PC-3 (cell line): ENCODE data around the gene TEX36. TPM values are rescaled to one million over a fixed set of nuclear protein-coding genes. Genes with fewer than 3 reads are reported as not detected.

Experiments
- ATAC-seq: fragments of 200-7000 bp; cut with Tn5 transposase; 2 replicates; pipeline ENCODE4 v1.9.1; 2020; ENCODE audit warnings: mild to moderate bottlenecking, moderate library complexity
- BruUV-seq: library from RNA; stranded (reverse); fragments of 400-500 nt; replicated peaks from 2 replicates; lab custom pipeline; 2021; lab: Mats Ljungman, UMichigan
- CTCF ChIA-PET: fragments of 300-600 bp; sonication (Branson Sonifier 250); formaldehyde crosslinking; loops from one replicate; lab custom pipeline; 2022; ENCODE audit warnings: antibody characterized with exemption; lab: Charles Lee
- POLR2A ChIA-PET: fragments of 300-600 bp; sonication (Branson Sonifier 250); formaldehyde crosslinking; loops from one replicate; lab custom pipeline; 2022; ENCODE audit warnings: antibody characterized with exemption; ENCODE audit not compliant: unreplicated experiment; lab: Charles Lee
- DNase-seq: peaks from one replicate; pipeline ENCODE4 v3.0.0-alpha.2; 2015
- H2AFZ ChIP-seq: fragments of 300-600 bp; sonication (generic); 2 replicates; pipeline ENCODE4 v1.6.0; 2016; ENCODE audit warnings: antibody characterized with exemption, low read length
- H3F3A ChIP-seq: fragments of 300-600 bp; sonication (generic); one replicate; pipeline ENCODE4 v1.6.0; 2017; ENCODE audit warnings: antibody characterized with exemption, low read length, control low read depth, mild to moderate bottlenecking; ENCODE audit not compliant: unreplicated experiment
- H3K27ac ChIP-seq: fragments of 300-600 bp; sonication (generic); 2 replicates; pipeline ENCODE4 v1.5.1; 2016; ENCODE audit warnings: mild to moderate bottlenecking, low read length
- H3K27me3 ChIP-seq: fragments of 300-600 bp; sonication (generic); 2 replicates; pipeline ENCODE4 v1.6.1; 2016; ENCODE audit warnings: low read length, mixed read lengths
- H3K36me3 ChIP-seq: fragments of 300-600 bp; sonication (generic); 2 replicates; pipeline ENCODE4 v1.6.1; 2016; ENCODE audit warnings: low read depth, mixed run types, low read length, mixed read lengths
- H3K4me1 ChIP-seq: fragments of 300-600 bp; sonication (generic); 2 replicates; pipeline ENCODE4 v1.5.1; 2016; ENCODE audit warnings: low read length; ENCODE audit not compliant: insufficient read depth
- H3K4me2 ChIP-seq: fragments of 300-600 bp; sonication (generic); 2 replicates; pipeline ENCODE4 v1.6.0; 2016; ENCODE audit warnings: low read length
- H3K4me3 ChIP-seq: fragments of 300-600 bp; sonication (generic); 2 replicates; pipeline ENCODE4 v1.5.1; 2016; ENCODE audit warnings: mild to moderate bottlenecking, low read length, mixed read lengths
- H3K79me2 ChIP-seq: fragments of 300-600 bp; sonication (generic); 2 replicates; pipeline ENCODE4 v1.6.1; 2017; ENCODE audit warnings: low read length, mixed read lengths
- H3K9ac ChIP-seq: fragments of 300-600 bp; sonication (generic); 2 replicates; pipeline ENCODE4 v1.6.0; 2016; ENCODE audit warnings: mild to moderate bottlenecking, low read length
- H3K9me2 ChIP-seq: fragments of 300-600 bp; sonication (generic); replicated peaks from 2 replicates; pipeline ENCODE4 v1.6.1; 2016; ENCODE audit warnings: mixed run types, low read length, mixed read lengths
- H3K9me3 ChIP-seq: fragments of 300-600 bp; sonication (generic); 2 replicates; pipeline ENCODE4 v1.6.1; 2016; ENCODE audit warnings: low read length, mixed read lengths
- H4K20me1 ChIP-seq: fragments of 300-600 bp; sonication (generic); 2 replicates; pipeline ENCODE4 v1.6.1; 2016; ENCODE audit warnings: low read length, mixed read lengths
- EZH2 ChIP-seq: fragments of 300-600 bp; sonication (generic); IDR thresholded peaks from one replicate; pipeline ENCODE4 v1.6.1; 2017; ENCODE audit warnings: antibody characterized with exemption, mild to moderate bottlenecking, low read length; ENCODE audit not compliant: unreplicated experiment
- EZH2phosphoT487 ChIP-seq: fragments of 300-600 bp; sonication (generic); IDR thresholded peaks from 2 replicates; pipeline ENCODE4 v1.6.1; 2018; ENCODE audit warnings: mild to moderate bottlenecking, antibody characterized with exemption, low read length, borderline replicate concordance
- intact Hi-C: fragments of 100-400 bp; cut with micrococcal nuclease; formaldehyde crosslinking; loops from 2 replicates; pipeline ENCODE4 v1.9.0; 2023
- total RNA-seq: library from RNA; depleted of rRNA; stranded (reverse); fragments of >200 nt; gene quantifications from 2 replicates; pipeline ENCODE4 v1.2.3, GENCODE V29; 2014; rRNA removed
- TF ChIP-seq, protein P1 (sequence below): fragments of 300-600 bp; sonication (generic); conservative IDR thresholded peaks from 2 replicates; pipeline ENCODE4 v1.5.1; 2017; ENCODE audit warnings: antibody characterized with exemption, low read depth, mild to moderate bottlenecking, low read length

TEX36 gene
- total RNA-seq, 1 experiment from 2014 or later = not detected

DNA sequence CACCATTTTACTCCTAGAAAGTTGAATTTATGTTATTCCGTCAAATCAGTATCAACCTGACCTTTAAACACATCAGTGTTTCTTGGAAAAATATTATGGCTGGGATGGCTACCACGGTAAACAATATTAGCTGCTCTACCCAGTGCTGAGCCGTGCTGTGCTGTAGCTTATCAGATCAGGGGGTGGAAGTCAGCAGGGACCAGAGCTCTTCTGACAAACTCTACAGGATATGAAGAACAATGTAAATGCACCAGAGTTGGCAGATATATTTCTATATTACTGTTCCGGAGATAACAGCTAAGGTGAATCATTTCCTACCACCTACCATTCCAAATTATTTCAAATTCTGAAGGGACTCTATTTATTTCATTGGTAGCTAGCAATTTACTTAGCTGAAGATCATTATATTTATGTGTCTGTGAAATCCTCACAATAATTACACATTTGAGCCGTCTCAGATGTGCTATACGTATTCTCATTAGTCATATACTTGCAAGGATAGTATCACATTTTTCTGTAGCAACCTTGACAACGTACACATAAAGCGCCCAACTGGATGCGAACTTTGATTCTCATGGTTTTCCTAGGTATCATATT, 76.5 kb downstream of the TEX36 start:
- no TSS peak for BruUV-seq
- ChIA-PET CTCF (no interaction called here), POLR2A (no interaction called here)
- no peak overlapping the region for H2AFZ ChIP-seq
- no peak overlapping the region for H3K27ac ChIP-seq
- intact Hi-C loops = no loop called here
- peaks cover 12% of the 10 kb centered on the region for H3K27me3 ChIP-seq
- DNase-seq = no peak
- no peaks in the 10 kb centered on the region for H4K20me1 ChIP-seq
- ATAC-seq = no peak
- no peak overlapping the region for H3K9ac ChIP-seq
- no peak overlapping the region for H3K4me2 ChIP-seq
- H3K4me3 ChIP-seq = no peak overlapping the region
- no peaks in the 10 kb centered on the region for H3K36me3 ChIP-seq
- no peaks in the 10 kb centered on the region for H3K4me1 ChIP-seq
- H3F3A ChIP-seq = no peaks in the 10 kb centered on the region
- H3K9me3 ChIP-seq = no peaks in the 10 kb centered on the region
- TF ChIP-seq EZH2phosphoT487 = no peak
- no peak for TF ChIP-seq EZH2
- TF ChIP-seq, protein P1, sequence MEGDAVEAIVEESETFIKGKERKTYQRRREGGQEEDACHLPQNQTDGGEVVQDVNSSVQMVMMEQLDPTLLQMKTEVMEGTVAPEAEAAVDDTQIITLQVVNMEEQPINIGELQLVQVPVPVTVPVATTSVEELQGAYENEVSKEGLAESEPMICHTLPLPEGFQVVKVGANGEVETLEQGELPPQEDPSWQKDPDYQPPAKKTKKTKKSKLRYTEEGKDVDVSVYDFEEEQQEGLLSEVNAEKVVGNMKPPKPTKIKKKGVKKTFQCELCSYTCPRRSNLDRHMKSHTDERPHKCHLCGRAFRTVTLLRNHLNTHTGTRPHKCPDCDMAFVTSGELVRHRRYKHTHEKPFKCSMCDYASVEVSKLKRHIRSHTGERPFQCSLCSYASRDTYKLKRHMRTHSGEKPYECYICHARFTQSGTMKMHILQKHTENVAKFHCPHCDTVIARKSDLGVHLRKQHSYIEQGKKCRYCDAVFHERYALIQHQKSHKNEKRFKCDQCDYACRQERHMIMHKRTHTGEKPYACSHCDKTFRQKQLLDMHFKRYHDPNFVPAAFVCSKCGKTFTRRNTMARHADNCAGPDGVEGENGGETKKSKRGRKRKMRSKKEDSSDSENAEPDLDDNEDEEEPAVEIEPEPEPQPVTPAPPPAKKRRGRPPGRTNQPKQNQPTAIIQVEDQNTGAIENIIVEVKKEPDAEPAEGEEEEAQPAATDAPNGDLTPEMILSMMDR = no peak
- H3K9me2 ChIP-seq = no peaks in the 10 kb centered on the region
- H3K79me2 ChIP-seq = no peaks in the 10 kb centered on the region

Other genes starting within 250 kb of the TEX36 start
- 16.0 and 17.7 TPM in 2 replicates for gene EDRF1, start 36.5 kb upstream of the TEX36 start, total RNA-seq
- not detected in 2 replicates for gene MMP21, start 92.7 kb upstream of the TEX36 start, total RNA-seq
- gene UROS, start 140.1 kb upstream of the TEX36 start, total RNA-seq = 45.6 and 50.6 TPM in 2 replicates
- 64.8 and 81.5 TPM in 2 replicates for gene BCCIP, start 140.4 kb upstream of the TEX36 start, total RNA-seq
- 31.0 and 38.7 TPM in 2 replicates for gene DHX32, start 198.1 kb upstream of the TEX36 start, total RNA-seq
- 0.95 and 2.4 TPM in 2 replicates for gene FANK1, start 213.4 kb upstream of the TEX36 start, total RNA-seq